Right lobe of liver (tissue), 6 donors: Measurements from ENCODE around the gene ZNF438. TPM values are rescaled to one million over a fixed set of nuclear protein-coding genes. Genes with fewer than 3 reads are reported as not detected.

Experiments
- ATAC-seq, 4 donors: fragments of 200-7000 bp; cut with Tn5 transposase; one replicate each; pipeline ENCODE4 v1.9.1; 2020; ENCODE audit warnings: mild to moderate bottlenecking in 4 of 4, moderate library complexity in 4 of 4
- DNase-seq, 3 donors: peaks; one replicate each; pipeline ENCODE4 v3.0.0-alpha.2; 2020
- H3K27ac ChIP-seq, 3 donors: fragments of 200-600 bp; one replicate each; pipeline ENCODE4 v1.8.0; 2022
- H3K27me3 ChIP-seq, 2 donors: fragments of 200-600 bp; one replicate each; pipeline ENCODE4 v1.8.0; 2022
- H3K36me3 ChIP-seq, 4 donors: fragments of 200-600 bp; sonication (generic) in 1 of 4; one replicate each; pipeline versions ENCODE4 v1.5.1 to v1.8.0; 2017 to 2022; ENCODE audit warnings: control low read depth in 1 of 4
- H3K4me1 ChIP-seq, 4 donors: fragments of 200-600 bp; sonication (generic) in 1 of 4; one replicate each; pipeline versions ENCODE4 v1.5.1 to v1.8.0; 2017 to 2022; ENCODE audit warnings: control low read depth in 1 of 4
- H3K4me3 ChIP-seq, 3 donors: fragments of 200-600 bp; one replicate each; pipeline ENCODE4 v1.8.0; 2022
- H3K9me3 ChIP-seq, 4 donors: fragments of 200-600 bp; sonication (generic) in 1 of 4; one replicate each; pipeline versions ENCODE4 v1.5.1 to v1.8.0; 2017 to 2022; ENCODE audit warnings: control low read depth in 1 of 4
- POLR2A ChIP-seq: fragments of 450-650 bp; IDR thresholded peaks from one replicate; pipeline ENCODE4 v1.6.1; 2017; ENCODE audit warnings: antibody characterized with exemption, mild to moderate bottlenecking
- WGBS: methylation state at CpG from one replicate; pipeline ENCODE4 v1.1.6; 2018; ENCODE audit warnings: low coverage, low lambda C conversion rate; ENCODE audit not compliant: insufficient coverage; ENCODE audit errors: missing lambda C conversion rate; 5-methylcytosine and 5-hydroxymethylcytosine counted together
- intact Hi-C, 2 donors: fragments of 100-400 bp; cut with DNase I; formaldehyde crosslinking; loops; one replicate each; pipeline versions ENCODE4 v1.11.2 to v1.14.1; 2022
- total RNA-seq, 6 experiments: library from RNA; depleted of rRNA in 2 of 6; stranded (reverse); fragments of >200 nt in 2 of 6; fragmentation: NEBNext Ultra II Directional in 3 of 6; extraction: Animal tissue kit (Norgen Biotek cat#: 25700) in 3 of 6; gene quantifications; one replicate each; pipeline versions ENCODE4 v1.1.0 to v1.2.4, GENCODE V29; 2016 to 2023
- TF ChIP-seq, protein P1 (sequence below), 4 donors: fragments of 200-600 bp in 3 of 4; fragments of 450-650 bp in 1 of 4; IDR thresholded peaks; one replicate each; pipeline versions ENCODE4 v1.5.1 to v1.8.0; 2016 to 2022; ENCODE audit warnings: antibody characterized with exemption in 4 of 4, mild to moderate bottlenecking in 2 of 4
- donor health status: DM: no; HTN: yes; CAD: no.
- donor health status: DM: no; HTN: no; CAD: no.
- donor health status: DM: no; HTN: no; CAD: no.
- donor health status: DM: no; HTN: yes; CAD: no.
- donor health status: DM: no; HTN: yes; CAD: no.

The ZNF438 gene
- total RNA-seq, 6 experiments from 2014 or later: 2.5 to 5.2 (median 3.3) TPM

DNA sequence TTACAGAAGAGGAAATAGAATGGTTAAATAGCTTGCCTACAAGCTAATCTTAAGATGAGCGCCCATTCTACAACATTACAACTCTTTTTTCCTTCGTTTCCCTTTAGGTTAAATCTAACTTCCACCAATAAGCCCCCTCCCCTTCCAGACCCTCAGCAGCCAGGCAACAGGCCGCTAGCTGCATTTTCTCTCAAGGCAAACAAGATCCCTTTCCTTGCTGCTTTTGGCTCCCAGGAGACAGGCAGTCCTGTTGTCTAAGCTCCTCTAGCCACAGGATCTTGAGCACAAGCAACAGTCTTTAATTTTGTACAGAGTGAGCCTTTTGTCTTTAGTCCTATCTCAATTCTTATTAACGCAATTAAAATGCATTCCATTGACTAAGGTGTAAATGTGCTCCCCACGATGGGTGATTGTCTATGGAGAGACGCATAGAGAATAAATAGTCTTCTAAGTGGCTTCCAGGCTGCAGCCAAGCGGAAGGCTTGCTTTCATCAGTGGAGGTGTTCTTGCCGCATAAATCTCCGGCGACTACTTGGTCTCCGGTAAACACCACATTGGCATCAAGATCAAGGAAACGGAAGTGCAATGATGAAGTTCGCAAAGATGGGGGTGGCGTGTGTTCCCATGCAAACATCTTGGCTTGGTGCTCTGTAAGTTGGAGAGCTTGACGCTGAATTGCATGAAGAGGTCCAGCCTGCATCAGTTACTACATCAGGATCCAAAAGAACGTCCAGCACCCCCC lies 220.2 kb downstream of the ZNF438 start:
- Histone ChIP-seq H3K9me3 (no peaks in the 10 kb centered on the region), H3K27ac (no peak overlapping the region), H3K4me3 (no peak overlapping the region), H3K36me3 (no peaks in the 10 kb centered on the region), H3K4me1 (no peaks in the 10 kb centered on the region), H3K27me3 (no peaks in the 10 kb centered on the region)
- no peak for TF ChIP-seq POLR2A
- TF ChIP-seq, protein P1, sequence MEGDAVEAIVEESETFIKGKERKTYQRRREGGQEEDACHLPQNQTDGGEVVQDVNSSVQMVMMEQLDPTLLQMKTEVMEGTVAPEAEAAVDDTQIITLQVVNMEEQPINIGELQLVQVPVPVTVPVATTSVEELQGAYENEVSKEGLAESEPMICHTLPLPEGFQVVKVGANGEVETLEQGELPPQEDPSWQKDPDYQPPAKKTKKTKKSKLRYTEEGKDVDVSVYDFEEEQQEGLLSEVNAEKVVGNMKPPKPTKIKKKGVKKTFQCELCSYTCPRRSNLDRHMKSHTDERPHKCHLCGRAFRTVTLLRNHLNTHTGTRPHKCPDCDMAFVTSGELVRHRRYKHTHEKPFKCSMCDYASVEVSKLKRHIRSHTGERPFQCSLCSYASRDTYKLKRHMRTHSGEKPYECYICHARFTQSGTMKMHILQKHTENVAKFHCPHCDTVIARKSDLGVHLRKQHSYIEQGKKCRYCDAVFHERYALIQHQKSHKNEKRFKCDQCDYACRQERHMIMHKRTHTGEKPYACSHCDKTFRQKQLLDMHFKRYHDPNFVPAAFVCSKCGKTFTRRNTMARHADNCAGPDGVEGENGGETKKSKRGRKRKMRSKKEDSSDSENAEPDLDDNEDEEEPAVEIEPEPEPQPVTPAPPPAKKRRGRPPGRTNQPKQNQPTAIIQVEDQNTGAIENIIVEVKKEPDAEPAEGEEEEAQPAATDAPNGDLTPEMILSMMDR (IDR thresholded peaks at IDR 0.05): no peak
- 56% methylated on average over 10 of the region's 16 CpGs for WGBS
- ATAC-seq (no peak), DNase-seq (no peak)
- intact Hi-C loops: no loop called here

DNA sequence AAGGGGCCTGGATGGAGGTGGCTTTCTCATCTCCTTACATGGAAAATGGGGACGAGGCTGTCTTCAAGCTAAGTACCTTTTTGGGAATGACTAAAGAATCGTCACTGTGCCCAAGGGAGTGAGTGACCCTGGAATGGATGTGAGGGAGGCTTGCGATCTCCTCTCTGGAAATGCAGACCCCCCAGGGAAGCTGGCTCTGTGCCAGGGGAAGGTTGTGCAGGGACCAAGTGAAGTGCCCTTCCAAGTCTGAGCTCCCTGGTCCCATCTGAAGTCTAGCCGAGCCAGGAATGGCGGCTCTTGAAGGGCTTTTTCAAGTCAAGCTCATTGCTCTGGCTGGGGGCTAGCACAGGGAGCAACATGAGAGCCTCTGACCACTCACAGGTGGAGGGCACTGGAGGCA lies 221.2 kb downstream of the ZNF438 start:
- TF ChIP-seq POLR2A: no peak
- TF ChIP-seq, protein P1 (IDR thresholded peaks at IDR 0.05): no peak
- no peaks in the 10 kb centered on the region for H3K36me3 ChIP-seq
- ATAC-seq: no peak
- H3K27ac ChIP-seq: no peak overlapping the region
- no peaks in the 10 kb centered on the region for H3K27me3 ChIP-seq
- H3K4me3 ChIP-seq: no peak overlapping the region
- no CpG with 5 or more reads among the region's 5 CpGs for WGBS
- no peaks in the 10 kb centered on the region for H3K9me3 ChIP-seq
- intact Hi-C loops: no loop called here
- DNase-seq: no peak
- no peaks in the 10 kb centered on the region for H3K4me1 ChIP-seq

DNA sequence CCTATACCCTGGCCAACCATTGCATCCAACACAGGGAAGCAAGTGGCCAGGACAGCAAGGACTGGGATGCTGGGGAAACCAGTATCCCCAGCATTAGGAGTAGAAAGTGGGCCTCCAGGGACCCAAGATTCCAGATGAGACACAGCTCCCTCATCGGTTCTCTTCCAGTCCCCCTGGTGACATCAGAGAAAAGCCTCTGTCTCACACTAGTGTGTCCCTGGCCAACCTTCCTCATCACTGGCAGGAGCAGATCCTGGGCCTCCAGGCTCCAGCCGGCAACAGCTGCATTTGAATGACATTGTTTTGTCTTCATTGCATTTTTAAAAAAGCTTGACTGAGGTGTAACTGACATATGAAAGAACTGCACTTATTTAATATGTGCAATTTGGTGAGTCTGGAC lies 224.8 kb downstream of the ZNF438 start:
- H3K36me3 ChIP-seq: no peaks in the 10 kb centered on the region
- WGBS: 100% methylated on average over 1 of the region's 2 CpGs
- TF ChIP-seq POLR2A: no peak
- no peak overlapping the region for H3K4me3 ChIP-seq
- no peak overlapping the region for H3K27ac ChIP-seq
- intact Hi-C loops: no loop called here
- DNase-seq (no peak), ATAC-seq (no peak)
- no peaks in the 10 kb centered on the region for H3K4me1 ChIP-seq
- no peaks in the 10 kb centered on the region for H3K27me3 ChIP-seq
- H3K9me3 ChIP-seq: no peaks in the 10 kb centered on the region

DNA sequence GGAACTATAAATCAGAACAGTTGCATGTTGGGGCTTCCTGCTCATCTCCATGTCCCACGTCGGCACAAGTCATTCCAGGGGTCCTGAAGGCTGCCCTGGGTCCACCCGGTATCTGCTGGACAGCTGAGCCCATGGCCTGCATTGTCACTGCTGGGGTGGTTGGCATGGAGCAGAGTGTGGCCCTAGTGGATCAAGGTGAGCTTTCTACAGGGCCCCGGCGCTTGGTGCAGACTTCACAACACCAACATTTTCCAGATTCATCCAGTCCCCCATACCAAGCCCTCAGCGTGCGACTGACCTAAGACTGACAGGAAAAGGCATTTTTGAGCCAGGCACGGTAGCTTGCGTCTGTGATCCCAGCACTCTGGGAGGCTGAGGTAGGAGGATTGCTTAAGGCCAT lies 226.6 kb downstream of the ZNF438 start:
- intact Hi-C loops: no loop called here

DNA sequence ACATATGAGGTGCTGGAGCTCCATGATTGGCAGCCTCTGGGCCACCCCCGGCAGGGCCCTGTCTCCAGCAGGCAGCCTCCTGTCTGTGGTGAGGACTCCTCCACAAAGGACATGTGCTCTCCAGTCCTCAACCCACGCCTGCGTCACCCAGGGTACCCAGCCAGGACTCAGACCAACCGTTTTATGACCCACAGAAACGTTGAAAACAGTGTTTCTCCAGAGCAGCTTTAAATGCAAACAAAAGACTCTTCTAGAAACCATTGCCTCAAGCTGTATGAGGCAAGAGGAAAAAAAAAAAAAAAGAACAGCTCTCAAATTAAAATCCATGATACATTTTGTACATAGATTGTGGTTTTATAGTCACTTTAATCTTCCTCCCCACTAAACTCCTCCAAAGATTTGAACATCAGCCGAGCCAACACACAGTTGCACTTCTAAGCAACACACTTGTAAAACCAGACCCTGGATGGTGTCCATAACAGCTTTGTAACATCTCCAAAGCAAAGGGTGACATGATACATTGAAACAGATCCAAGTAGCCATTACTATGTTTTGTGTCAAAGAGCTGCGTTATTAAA lies 227.1 kb downstream of the ZNF438 start:
- no peaks in the 10 kb centered on the region for H3K27me3 ChIP-seq
- H3K27ac ChIP-seq: no peak overlapping the region
- H3K36me3 ChIP-seq: no peaks in the 10 kb centered on the region
- no peak for TF ChIP-seq POLR2A
- TF ChIP-seq, protein P1 (IDR thresholded peaks at IDR 0.05): no peak
- WGBS: 68% methylated on average over 7 of the region's 7 CpGs
- no peak overlapping the region for H3K4me3 ChIP-seq
- no peaks in the 10 kb centered on the region for H3K9me3 ChIP-seq
- no peak for DNase-seq
- intact Hi-C loops: no loop called here
- peak in 1 of 4 donors; percentile 20 for ATAC-seq
- H3K4me1 ChIP-seq: no peaks in the 10 kb centered on the region

More for the DNA sequence above, 226.6 kb downstream of the ZNF438 start:
- DNase-seq (no peak), ATAC-seq (no peak)
- Histone ChIP-seq H3K36me3 (no peaks in the 10 kb centered on the region), H3K27me3 (no peaks in the 10 kb centered on the region), H3K9me3 (no peaks in the 10 kb centered on the region), H3K4me1 (no peaks in the 10 kb centered on the region), H3K4me3 (no peak overlapping the region), H3K27ac (no peak overlapping the region)
- 62% methylated on average over 5 of the region's 9 CpGs for WGBS
- TF ChIP-seq, protein P1 (IDR thresholded peaks at IDR 0.05): no peak
- TF ChIP-seq POLR2A: no peak
